Left colon (tissue), 2 donors: ENCODE data around the gene DEFB123. TPM values are rescaled to one million over a fixed set of nuclear protein-coding genes. Genes with fewer than 3 reads are reported as not detected.

Source experiments
- ATAC-seq: fragments of 200-7000 bp; cut with Tn5 transposase; one replicate; pipeline ENCODE4 v1.9.1; 2020; ENCODE audit warnings: mild to moderate bottlenecking, moderate library complexity
- DNase-seq, 2 donors: peaks; one replicate each; pipeline ENCODE4 v3.0.0-alpha.2; 2020
- intact Hi-C, 2 donors: fragments of 100-400 bp; cut with DNase I in 1 of 2; cut with micrococcal nuclease in 1 of 2; formaldehyde crosslinking; loops; one replicate each; pipeline versions ENCODE4 v1.11.2 to v1.14.0; 2022; cut with DNase I, micrococcal nuclease
- total RNA-seq, 2 donors: library from RNA; stranded (reverse); fragmentation: NEBNext Ultra II Directional; extraction: Animal tissue kit (Norgen Biotek cat#: 25700); gene quantifications; one replicate each; pipeline ENCODE4 v1.2.1, GENCODE V29; 2021
- donor health status: DM: no; HTN: no; CAD: no.
- donor health status: DM: yes; HTN: yes; CAD: no.

DEFB123 gene
- total RNA-seq, 2 donors from 2014 or later: not detected

DNA sequence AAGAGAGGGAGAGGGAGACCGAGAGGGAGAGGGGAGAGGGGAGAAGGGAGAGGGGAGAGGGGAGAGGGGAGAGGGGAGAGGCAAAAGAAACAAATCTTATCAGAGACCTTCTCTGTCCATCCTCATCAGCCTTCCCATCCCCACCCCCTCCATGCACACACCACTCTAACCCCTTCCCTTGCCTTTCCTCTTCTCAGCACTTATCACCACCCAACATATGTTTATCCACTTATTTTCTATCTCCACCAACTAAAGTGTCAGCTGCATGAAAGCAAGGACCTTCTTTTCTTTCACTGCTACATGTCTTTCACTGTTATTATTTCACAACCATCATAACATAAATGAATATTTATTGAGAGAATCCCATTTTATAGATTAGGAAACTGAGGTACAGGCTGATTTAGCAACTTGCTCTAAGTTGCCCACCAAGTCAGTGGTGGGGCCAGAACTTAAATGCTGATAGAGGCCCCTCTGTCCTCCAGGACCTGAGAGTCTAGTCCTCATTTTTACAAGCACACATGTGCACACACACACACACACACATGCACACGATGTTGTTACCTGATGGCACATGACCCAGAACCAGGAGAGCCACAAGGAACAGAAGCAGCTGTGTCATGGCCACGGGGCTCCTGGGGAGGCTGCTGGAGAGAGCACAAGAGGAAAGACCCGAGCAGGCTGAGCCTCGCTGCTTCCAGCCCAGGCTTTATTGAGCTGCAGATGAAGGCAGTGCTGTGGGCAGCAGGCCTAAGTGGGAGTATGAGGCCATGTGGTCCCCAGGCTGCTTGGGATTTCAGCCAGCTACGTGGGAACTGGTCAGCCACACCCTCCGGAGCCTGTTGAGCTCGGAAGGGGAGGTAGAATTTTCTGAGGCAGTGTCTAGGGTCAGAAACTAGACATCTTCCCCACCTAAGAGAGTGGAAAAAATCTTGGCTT lies 32.2 kb downstream of the DEFB123 start:
- ATAC-seq (no peak), DNase-seq (no peak)
- intact Hi-C loops: no loop called here

DNA sequence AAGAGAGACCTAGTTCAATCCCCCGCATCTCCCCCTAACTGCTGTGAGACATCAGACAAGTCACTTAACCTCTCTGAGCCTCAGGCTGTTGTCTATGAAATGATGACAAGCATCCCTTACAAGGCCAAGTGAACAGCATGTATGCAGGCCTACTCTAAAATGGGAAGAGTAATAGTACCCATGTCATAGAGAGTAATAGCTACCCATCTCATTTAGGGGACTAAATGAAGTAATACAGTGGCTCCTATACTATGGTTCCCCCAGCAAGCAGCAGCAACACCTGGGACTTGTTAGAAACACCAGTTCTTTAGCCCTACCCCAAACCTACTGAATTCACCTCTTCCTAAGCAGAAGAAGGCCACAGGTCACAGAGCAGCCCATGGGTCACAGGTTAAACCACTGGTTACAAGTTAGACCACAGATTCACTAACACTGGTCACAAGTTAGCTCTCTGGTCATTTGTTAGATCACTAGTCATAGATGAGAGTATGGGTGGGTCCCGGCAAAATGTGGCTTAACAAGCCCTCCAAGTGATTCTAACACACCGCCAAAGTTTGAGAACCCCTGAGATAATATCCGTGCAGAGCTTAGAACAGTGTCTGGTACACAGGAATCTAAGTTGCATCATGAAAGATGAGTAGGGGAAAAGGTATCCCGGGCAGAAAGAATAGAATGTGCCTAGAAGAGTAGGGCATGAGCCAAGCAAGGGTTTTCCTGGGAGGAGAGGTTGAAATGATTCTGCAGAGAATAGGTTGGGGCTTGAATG lies 33.1 kb downstream of the DEFB123 start:
- intact Hi-C loops: no loop called here

DNA sequence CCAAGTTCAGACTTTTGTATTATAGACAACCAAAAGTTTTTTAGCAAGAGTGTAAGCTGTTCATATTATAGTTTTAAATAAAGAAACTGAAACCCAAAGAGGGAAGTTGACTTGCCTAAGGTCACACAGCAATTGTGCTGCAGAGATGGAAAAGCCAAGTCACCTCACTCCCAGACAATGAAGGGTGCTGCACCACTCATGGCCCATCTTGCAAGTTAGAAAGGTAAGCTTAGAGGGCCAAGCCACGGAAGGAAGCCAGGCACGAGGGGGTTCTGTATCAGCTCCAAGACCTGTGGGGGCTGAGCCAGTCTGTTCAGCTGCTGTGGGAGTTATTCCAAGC lies 33.6 kb downstream of the DEFB123 start:
- intact Hi-C loops: no loop called here
- ATAC-seq (no peak), DNase-seq (no peak)

More for the DNA sequence above, 33.1 kb downstream of the DEFB123 start:
- DNase-seq (no peak), ATAC-seq (no peak)

DNA sequence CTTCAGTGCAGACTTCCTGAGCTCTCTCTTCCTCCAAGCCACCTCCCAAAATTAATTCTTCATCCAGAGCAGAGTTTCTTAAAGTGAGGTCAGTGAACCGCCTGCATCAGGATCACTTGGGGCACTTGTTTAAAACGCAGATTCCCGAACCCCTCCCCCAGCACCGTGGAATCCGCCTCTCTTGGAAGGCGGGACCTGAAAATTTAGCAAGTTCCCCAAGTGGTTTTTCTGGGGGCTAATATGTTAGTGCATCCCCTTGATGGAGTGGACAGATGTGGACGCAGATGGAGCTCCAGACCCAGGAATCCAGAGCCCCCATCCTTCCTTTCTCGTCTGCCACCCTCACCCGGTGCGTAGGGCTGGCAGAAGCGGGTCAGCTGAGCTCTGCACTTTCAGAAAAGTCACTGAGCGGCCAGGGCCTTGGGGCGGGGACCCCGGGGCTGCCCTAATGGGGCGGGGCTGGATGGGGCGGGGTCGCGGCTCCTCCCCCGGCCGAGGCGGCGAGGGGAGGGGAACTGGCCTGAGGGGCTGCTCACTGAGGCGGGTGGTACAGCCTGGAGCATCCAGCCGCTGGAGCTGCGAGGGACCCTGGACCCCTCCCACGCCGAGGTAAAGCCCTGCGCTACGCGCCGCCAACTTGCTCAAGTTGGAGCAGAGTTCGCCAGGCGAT lies 34.5 kb downstream of the DEFB123 start, which contains the start of the genes DEFB124 and REM1:
Gene DEFB124, minus strand, starts transcription at position 370 of the 670 bp plus-strand sequence. CDS start 2,114 bp downstream, outside the sequence.
Gene REM1, plus strand, starts transcription at position 531 of the 670 bp plus-strand sequence. CDS start 1,158 bp downstream, outside the sequence.
- peak in 1 of 2 donors; percentile 12 for DNase-seq
- intact Hi-C loops: no loop called here
- ATAC-seq: no peak

DNA sequence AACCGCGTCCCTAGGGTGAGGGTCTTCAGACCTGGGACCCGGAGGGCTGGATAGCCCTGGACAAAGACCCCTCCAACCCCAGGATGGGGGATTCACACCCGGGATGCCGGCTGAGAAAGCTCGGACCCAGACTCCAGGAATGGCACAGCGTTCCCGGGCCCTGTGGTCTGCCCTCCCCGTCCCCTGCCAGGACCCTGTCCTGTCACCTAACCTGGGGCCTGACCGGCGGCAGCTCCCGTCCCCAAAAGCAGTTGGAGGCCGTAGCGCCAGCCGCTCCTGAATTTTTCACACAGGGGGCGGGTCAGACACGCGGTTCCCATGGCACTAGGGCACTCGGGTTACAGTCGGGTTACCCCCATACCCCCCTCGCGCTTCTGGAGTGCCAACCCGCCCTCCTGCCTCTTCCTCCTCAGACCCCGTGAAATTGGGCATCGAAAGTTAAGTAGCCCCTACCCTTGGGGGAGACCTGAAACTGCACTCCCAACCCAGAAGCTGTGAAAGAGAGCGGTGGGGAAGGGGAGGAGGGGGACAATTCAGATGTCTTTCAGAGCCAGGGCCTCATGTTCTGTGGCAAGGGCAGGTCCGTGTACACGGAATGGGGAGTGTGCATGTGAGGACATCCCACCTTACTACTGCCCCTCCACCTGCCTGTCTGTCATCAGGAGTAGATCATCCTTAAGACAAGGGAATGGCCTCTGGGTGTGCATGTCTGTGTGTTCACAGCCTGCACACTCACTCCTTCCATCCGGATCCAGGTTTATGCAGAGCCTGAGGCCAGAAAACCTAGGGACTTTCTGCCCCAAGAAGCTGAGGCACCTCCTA lies 35.3 kb downstream of the DEFB123 start:
- DNase-seq: no peak
- ATAC-seq: no peak
- intact Hi-C loops: no loop called here

DNA sequence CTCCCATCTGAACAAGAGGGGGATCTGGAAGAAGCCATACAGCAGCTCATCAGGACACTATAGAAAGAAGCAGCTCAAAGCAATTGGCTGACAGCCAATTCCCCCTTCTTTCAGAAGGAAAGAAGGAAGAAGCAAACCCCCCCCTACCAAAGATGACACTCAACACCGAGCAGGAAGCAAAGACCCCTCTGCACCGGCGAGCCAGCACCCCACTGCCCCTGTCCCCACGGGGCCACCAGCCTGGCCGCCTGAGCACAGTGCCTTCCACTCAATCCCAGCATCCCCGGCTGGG lies 35.8 kb downstream of the DEFB123 start:
- intact Hi-C loops: no loop called here
- DNase-seq: no peak
- no peak for ATAC-seq

DNA sequence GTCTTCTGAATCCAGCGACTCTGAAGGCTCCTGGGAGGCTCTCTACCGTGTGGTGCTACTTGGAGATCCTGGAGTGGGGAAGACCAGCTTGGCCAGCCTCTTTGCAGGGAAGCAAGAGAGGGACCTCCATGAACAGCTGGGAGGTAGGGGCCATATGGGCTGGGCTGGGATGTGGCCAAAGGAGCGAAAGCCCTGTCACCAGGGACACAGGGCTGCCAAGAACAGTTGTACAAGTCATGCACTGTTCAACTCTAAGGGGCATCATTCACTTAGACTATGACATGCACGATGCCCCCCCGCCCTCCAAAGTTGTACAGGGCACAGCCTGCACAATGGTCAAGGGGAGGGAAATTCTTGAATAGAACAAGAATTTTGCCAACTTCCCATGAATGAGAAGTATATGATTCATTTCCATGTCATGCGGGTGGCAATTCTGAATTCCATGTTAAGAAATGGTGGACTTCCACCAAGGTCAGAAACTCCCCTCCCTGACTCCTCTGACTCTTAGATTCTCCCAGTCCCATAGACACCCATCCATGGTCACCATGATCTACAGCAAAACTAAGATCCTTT lies 36.3 kb downstream of the DEFB123 start:
- intact Hi-C loops: no loop called here
- ATAC-seq (no peak), DNase-seq (no peak)

DNA sequence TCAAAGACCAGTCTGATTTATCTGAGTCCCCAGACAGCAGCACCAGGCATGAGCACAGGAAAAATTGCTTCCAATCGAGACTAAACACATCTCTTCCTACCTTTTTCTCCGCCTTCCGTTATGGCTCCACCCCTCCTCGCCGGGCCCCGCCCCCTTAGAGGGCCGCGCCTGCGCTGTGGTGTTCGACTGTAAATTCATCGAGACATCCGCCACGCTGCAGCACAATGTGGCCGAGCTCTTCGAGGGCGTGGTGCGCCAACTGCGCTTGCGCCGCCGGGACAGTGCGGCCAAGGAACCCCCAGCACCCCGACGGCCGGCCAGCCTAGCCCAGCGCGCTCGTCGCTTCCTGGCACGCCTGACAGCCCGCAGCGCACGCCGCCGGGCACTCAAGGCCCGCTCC lies 43.6 kb downstream of the DEFB123 start:
- DNase-seq: no peak
- ATAC-seq: no peak
- intact Hi-C loops: no loop called here

DNA sequence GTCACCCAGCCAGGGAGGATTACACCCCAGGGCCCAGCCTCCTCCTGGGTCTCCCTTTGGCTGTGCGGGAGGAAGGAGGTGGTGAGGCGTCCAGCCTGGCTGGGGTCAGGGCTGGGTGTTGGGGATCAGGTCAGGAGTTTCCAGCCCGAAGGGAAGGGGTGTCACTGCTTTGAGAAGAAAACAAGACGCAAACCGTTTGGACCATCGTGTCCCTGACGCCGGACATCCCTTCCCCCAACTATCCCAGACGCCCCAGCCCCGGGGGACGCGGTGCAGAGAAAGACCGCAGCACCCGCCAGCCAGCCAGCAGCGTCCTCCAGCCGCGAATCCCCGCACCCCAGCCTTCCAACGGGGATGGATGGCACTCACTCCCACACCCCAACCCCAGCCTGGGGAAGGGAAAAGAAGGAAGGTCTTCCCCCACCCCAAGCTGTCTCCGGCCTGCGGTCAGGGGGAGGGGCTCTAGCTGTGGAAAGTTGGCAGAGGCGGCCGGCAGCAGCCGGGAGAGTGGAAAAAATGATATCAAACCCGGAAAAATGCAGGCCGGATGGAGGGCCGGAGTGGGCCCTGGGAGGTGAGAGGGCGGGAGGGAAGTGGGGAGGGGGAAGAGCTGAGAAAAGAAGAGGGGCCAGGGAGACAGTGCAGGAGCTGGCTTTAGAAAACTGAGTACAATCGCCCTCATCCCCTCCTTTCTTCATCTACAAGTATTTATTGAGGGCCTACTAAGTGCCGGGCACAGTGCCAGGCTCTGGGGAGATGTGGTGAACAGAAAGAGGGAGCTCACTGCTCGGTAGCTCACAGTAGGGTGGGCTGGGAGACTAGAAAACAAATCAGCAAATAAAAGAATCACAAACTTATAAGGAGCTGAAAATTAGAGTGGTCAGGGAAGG lies 45.3 kb downstream of the DEFB123 start:
- peak; percentile 37 to 41 for DNase-seq
- intact Hi-C loops: no loop called here
- ATAC-seq: no peak

DNA sequence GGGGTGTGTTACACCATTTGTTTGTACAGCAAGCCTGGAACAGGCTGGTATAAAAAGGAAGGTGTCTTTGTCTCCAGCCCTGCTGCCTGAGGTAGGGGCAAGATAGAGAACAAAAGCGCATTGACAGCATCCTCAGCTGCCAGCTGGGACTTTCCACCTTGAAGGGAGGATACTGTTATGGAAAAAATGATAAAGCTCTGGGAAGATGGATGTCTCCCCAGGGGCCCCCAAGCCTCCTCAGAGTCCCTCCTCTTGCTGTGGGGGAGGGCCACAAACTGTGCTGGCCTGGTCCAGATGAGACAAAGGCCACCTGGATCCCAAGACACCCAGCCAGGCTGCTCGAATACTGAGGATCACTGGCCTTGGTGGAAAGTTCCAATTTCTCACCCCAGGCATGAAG lies 47.7 kb downstream of the DEFB123 start:
- ATAC-seq (no peak), DNase-seq (no peak)
- intact Hi-C loops: no loop called here

DNA sequence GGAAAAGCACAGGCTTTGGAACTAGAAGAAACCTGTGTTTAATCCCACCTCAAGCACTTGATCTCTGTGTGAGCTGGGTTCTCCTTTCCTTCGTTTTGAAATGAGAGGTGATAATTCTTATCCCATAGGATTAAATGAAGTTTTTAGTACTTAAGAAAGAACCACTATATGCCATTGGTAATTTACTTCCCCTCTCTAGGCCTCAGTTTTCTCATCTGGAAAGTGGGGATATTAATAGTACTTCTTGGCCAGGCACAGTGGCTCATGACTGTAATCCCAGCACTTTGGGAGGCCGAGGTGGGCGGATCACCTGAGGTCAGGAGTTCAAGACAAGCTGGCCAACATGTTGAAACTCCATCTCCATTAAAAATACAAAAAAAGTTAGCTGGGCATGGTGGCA lies 48.7 kb downstream of the DEFB123 start:
- no peak for DNase-seq
- ATAC-seq: no peak
- intact Hi-C loops: no loop called here

DNA sequence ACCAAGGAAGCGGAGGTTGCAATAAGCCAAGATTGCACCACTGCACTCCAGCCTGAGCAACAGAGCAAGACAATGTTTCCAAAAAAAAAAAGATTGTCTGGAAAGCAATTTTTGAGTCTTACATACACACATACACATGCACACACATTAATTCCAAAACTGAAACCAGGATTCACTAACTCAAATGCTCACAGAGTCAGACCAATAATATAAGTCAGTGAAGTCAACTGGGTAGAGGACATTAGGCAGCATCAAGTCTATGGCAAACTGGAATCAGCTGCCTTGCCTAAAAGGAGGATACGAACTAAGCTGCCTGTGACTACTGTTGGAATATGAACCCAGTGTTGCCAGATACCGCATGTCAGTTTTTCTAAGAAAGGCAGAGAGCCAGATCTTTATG lies 50.3 kb downstream of the DEFB123 start:
- no peak for ATAC-seq
- no peak for DNase-seq
- intact Hi-C loops: no loop called here

DNA sequence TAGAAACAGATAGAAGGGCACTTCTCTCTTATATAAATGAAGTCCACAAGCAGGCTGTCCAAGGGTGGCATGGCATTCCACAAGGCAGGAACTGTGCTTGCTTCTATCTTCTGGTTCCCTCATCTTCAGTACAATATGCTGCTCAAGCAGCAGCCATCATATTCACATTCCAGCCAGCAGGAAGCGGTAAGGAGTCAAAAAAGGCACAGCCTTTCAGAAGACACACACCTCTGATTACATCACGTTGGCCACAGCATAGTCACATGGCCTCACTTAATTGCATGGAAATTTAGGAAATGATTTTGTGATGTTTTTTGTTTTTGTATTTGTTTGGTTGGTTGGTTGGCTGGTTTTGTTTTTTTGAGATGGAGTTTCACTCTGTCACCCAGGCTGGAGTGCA lies 53.7 kb downstream of the DEFB123 start:
- ATAC-seq (peak; percentile 31), DNase-seq (no peak)
- intact Hi-C loops: no loop called here

DNA sequence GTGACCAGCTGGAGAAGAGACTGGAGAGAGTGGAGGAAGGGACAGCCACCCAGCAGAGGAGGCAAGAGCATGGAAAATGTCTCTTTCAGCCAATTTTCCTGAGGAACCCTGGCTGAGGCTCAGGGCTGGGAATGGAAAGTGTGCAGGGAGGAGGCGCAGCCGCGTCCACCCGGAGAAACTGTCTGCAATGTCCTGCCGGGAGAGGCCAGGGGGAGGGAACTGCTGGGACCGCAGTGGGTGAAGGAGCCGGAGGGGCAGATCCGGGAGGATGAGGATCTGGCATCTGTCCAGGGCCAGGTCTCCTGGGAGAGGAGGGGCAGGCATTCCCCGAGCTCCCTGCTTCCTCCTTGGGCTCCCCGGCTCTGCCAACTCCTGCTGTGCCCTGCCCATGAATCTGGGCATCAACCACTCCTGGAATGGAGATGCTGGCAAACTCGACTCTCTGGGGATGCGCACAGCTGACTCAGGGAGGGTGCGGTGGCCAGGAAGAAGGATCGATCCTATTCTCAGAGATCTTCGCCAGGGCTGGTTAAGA lies 56.4 kb downstream of the DEFB123 start:
- no peak for ATAC-seq
- peak in 1 of 2 donors; percentile 23 for DNase-seq
- intact Hi-C loops: no loop called here

DNA sequence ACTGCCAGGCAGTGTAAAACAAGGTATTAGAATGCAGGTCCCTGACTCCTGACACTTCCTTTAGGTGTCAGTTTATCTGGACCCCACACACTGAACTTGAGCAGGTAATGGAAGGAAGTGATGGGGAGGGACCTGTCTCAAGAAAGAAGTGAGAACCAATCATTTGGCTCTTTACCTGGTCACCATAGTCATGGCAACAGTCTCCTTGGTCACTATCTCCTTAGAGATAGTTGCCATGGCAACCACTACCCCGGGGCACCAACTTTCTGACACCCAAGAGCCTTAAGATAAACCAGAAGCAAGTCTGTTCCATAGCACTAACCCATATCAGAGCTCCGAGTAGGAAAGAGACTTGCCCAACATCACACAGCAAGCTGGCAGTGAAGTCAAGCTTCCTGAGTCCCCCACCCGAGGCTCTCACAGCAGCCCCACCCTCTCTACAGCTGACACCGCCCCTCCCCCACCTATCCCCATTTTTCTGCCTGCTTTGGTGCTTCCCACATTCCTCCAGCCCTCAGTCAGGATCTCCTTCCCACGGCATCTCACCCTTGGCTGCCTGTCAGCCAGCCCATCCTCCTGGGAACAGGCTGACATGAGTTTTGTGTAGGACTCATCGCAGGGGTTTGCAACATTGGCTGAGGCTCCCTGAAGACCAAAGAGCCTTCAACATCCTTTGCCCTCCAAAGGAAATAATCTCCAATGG lies 57.6 kb downstream of the DEFB123 start:
- DNase-seq (no peak), ATAC-seq (no peak)
- intact Hi-C loops: no loop called here
